Suprapubic skin (tissue), 4 donors: Measurements from ENCODE around the gene B3GNT5. TPM values are rescaled to one million over a fixed set of nuclear protein-coding genes. Genes with fewer than 3 reads are reported as not detected.

ENCODE experiments used
- DNase-seq, 2 donors: peaks; one replicate each; pipeline ENCODE4 v3.0.0-alpha.2; 2019; ENCODE audit warnings: low spot score in 2 of 2
- H3K27ac ChIP-seq: fragments of 200-600 bp; sonication (generic); one replicate; pipeline ENCODE4 v1.5.1; 2019
- H3K27me3 ChIP-seq: fragments of 200-600 bp; sonication (generic); one replicate; pipeline ENCODE4 v1.5.1; 2019
- H3K36me3 ChIP-seq: fragments of 200-600 bp; sonication (generic); one replicate; pipeline ENCODE4 v1.5.1; 2019
- H3K4me1 ChIP-seq: fragments of 200-600 bp; sonication (generic); one replicate; pipeline ENCODE4 v1.5.1; 2019
- H3K4me3 ChIP-seq: fragments of 200-600 bp; sonication (generic); one replicate; pipeline ENCODE4 v1.5.1; 2019; ENCODE audit warnings: mild to moderate bottlenecking
- H3K9me3 ChIP-seq: fragments of 200-600 bp; sonication (generic); one replicate; pipeline ENCODE4 v1.5.1; 2019
- EP300 ChIP-seq: sonication (generic); formaldehyde crosslinking; IDR thresholded peaks from one replicate; pipeline ENCODE4 v1.6.1; 2017; ENCODE audit warnings: antibody characterized with exemption
- POLR2A ChIP-seq, 2 donors: fragments of 450-650 bp; IDR thresholded peaks; one replicate each; pipeline ENCODE4 v1.6.1; 2017; ENCODE audit warnings: antibody characterized with exemption in 2 of 2, mild to moderate bottlenecking in 2 of 2, moderate library complexity in 2 of 2
- POLR2AphosphoS5 ChIP-seq, 3 donors: sonication (generic); formaldehyde crosslinking; IDR thresholded peaks; one replicate each; pipeline ENCODE4 v1.6.1; 2017; ENCODE audit warnings: antibody characterized with exemption in 3 of 3
- WGBS: methylation state at CpG from one replicate; pipeline ENCODE4 v1.1.5; 2018; 5-methylcytosine and 5-hydroxymethylcytosine counted together
- total RNA-seq, 4 donors: library from RNA; depleted of rRNA; stranded (reverse); fragments of >200 nt; gene quantifications; one replicate each; pipeline ENCODE4 v1.1.0, GENCODE V29; 2016
- TF ChIP-seq, protein P1 (sequence below), 2 donors: fragments of 200-600 bp in 1 of 2; fragments of 450-650 bp in 1 of 2; sonication (generic) in 1 of 2; IDR thresholded peaks; one replicate each; pipeline ENCODE4 v1.5.1; 2016 to 2019; ENCODE audit warnings: antibody characterized with exemption in 2 of 2, mild to moderate bottlenecking in 1 of 2, moderate library complexity in 1 of 2

The B3GNT5 gene
- total RNA-seq, 4 donors from 2014 or later: 14.6 to 30.8 (median 27.5) TPM

- WGBS: 52% methylated on average over 7 of the region's 7 CpGs
Measured at GRCh38 chr3:183260167-183260904, 7.3 kb downstream of the B3GNT5 start.

GRCh38 chr3:183261151-183261724, 8.2 kb downstream of the B3GNT5 start:
- 62% methylated on average over 5 of the region's 5 CpGs for WGBS
- TF ChIP-seq EP300: no peak
- TF ChIP-seq, protein P1, sequence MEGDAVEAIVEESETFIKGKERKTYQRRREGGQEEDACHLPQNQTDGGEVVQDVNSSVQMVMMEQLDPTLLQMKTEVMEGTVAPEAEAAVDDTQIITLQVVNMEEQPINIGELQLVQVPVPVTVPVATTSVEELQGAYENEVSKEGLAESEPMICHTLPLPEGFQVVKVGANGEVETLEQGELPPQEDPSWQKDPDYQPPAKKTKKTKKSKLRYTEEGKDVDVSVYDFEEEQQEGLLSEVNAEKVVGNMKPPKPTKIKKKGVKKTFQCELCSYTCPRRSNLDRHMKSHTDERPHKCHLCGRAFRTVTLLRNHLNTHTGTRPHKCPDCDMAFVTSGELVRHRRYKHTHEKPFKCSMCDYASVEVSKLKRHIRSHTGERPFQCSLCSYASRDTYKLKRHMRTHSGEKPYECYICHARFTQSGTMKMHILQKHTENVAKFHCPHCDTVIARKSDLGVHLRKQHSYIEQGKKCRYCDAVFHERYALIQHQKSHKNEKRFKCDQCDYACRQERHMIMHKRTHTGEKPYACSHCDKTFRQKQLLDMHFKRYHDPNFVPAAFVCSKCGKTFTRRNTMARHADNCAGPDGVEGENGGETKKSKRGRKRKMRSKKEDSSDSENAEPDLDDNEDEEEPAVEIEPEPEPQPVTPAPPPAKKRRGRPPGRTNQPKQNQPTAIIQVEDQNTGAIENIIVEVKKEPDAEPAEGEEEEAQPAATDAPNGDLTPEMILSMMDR (IDR thresholded peaks at IDR 0.05): no peak
- Histone ChIP-seq H3K4me3 (no peak overlapping the region), H3K36me3 (no peaks in the 10 kb centered on the region), H3K27ac (no peak overlapping the region), H3K9me3 (no peaks in the 10 kb centered on the region), H3K4me1 (peaks cover 46% of the 10 kb centered on the region), H3K27me3 (no peaks in the 10 kb centered on the region)
- no peak for DNase-seq

More at GRCh38 chr3:183260167-183260904, 7.3 kb downstream of the B3GNT5 start:
- Histone ChIP-seq H3K4me3 (no peak overlapping the region), H3K9me3 (no peaks in the 10 kb centered on the region), H3K4me1 (peaks cover 40% of the 10 kb centered on the region), H3K36me3 (no peaks in the 10 kb centered on the region), H3K27me3 (no peaks in the 10 kb centered on the region), H3K27ac (peak overlapping the region; percentile 32)
- no peak for DNase-seq
- TF ChIP-seq, protein P1 (IDR thresholded peaks at IDR 0.05): no peak
- TF ChIP-seq POLR2A (IDR thresholded peaks at IDR 0.05): no peak
- TF ChIP-seq EP300: no peak
- no peak for TF ChIP-seq POLR2AphosphoS5 (IDR thresholded peaks at IDR 0.05)

- WGBS: 90% methylated on average over 3 of the region's 3 CpGs
- peaks cover 61% of the 10 kb centered on the region for H3K4me1 ChIP-seq
Measured at GRCh38 chr3:183262875-183263378, 9.9 kb downstream of the B3GNT5 start.

GRCh38 chr3:183264268-183264667, 11.2 kb downstream of the B3GNT5 start:
- Histone ChIP-seq H3K36me3 (no peaks in the 10 kb centered on the region), H3K4me1 (peaks cover 70% of the 10 kb centered on the region), H3K9me3 (no peaks in the 10 kb centered on the region), H3K27ac (peak overlapping the region; percentile 82), H3K4me3 (no peak overlapping the region), H3K27me3 (no peaks in the 10 kb centered on the region)
- no peak for TF ChIP-seq POLR2AphosphoS5 (IDR thresholded peaks at IDR 0.05)
- TF ChIP-seq, protein P1 (IDR thresholded peaks at IDR 0.05): no peak
- TF ChIP-seq EP300: no peak
- TF ChIP-seq POLR2A (IDR thresholded peaks at IDR 0.05): no peak
- no peak for DNase-seq
- WGBS: 84% methylated on average over 5 of the region's 5 CpGs

More at GRCh38 chr3:183262875-183263378, 9.9 kb downstream of the B3GNT5 start:
- H3K27me3 ChIP-seq: no peaks in the 10 kb centered on the region
- TF ChIP-seq, protein P1 (IDR thresholded peaks at IDR 0.05): no peak
- TF ChIP-seq EP300 (no peak), POLR2A (IDR thresholded peaks at IDR 0.05) (no peak), POLR2AphosphoS5 (IDR thresholded peaks at IDR 0.05) (no peak)
- no peak overlapping the region for H3K4me3 ChIP-seq
- no peak for DNase-seq
- peak overlapping the region; percentile 82 for H3K27ac ChIP-seq
- no peaks in the 10 kb centered on the region for H3K36me3 ChIP-seq
- no peaks in the 10 kb centered on the region for H3K9me3 ChIP-seq

- H3K4me1 ChIP-seq: peaks cover 69% of the 10 kb centered on the region
- peak overlapping the region; percentile 82 for H3K27ac ChIP-seq
- H3K4me3 ChIP-seq: no peak overlapping the region
- no peak for DNase-seq
- TF ChIP-seq, protein P1 (IDR thresholded peaks at IDR 0.05): no peak
- no peak for TF ChIP-seq EP300
- TF ChIP-seq POLR2A (IDR thresholded peaks at IDR 0.05): no peak
- no peak for TF ChIP-seq POLR2AphosphoS5 (IDR thresholded peaks at IDR 0.05)
- WGBS: 61% methylated on average over 15 of the region's 15 CpGs
- no peaks in the 10 kb centered on the region for H3K36me3 ChIP-seq
- no peaks in the 10 kb centered on the region for H3K27me3 ChIP-seq
- H3K9me3 ChIP-seq: no peaks in the 10 kb centered on the region
Measured at GRCh38 chr3:183265157-183265642, 12.1 kb downstream of the B3GNT5 start.
